Measurements from ENCODE around the gene HSP90AB1.
A peak's percentile ranks its signal among the peaks of the same experiment; 100 is the strongest.

The HSP90AB1 gene

DNA sequence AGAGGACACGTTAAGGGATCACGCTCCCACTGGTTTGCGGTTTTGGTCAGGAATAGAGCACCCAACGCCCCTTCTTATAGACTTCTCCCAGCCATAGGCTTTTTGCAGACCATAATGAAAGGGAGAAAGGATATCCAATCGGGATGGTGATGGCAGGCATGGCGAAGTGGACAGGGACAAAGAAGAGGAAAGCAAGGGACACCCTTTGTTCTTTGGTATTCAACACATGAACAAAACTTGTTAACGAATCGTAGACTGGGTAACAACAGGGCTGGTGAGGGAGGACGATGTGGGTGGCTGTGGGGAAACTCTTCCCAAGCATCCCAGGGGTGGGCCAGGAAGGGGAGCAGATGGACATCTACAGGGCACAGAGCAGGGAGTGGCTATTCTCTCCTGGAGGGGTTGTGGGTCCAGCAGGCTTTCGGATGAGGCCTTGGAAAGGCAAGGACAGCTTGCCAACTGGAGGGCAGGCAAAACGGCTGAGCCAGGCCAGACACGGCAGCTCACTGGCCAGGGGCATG, 1.4 kb upstream of the HSP90AB1 start:
- Histone ChIP-seq H3K79me2 (ENCODE audit: control insufficient read depth, low read length) (peaks cover 41% of the 10 kb centered on the region), H3K36me3 (ENCODE audit: control insufficient read depth, low read length) (peaks cover 35% of the 10 kb centered on the region), H3K27me3 (ENCODE audit: control insufficient read depth, low read length) (no peaks in the 10 kb centered on the region), H3K9me3 (ENCODE audit: control insufficient read depth, insufficient read depth, low read length) (no peaks in the 10 kb centered on the region), H3K4me3 (ENCODE audit: low read length) (peak overlapping the region; percentile 83), H3K9me2 (replicated peaks; ENCODE audit: control insufficient read depth, low read length) (no peaks in the 10 kb centered on the region), H4K20me1 (ENCODE audit: control insufficient read depth, insufficient read depth, low read depth, low read length) (peaks cover 30% of the 10 kb centered on the region), H3K4me2 (ENCODE audit: low read length) (peak overlapping the region; percentile 80), H3F3A (ENCODE audit: control insufficient read depth, insufficient read depth) (peaks cover 37% of the 10 kb centered on the region), H3K4me1 (ENCODE audit: control insufficient read depth, low read length) (peaks cover 31% of the 10 kb centered on the region), H3K27ac (ENCODE audit: low read depth, low read length) (no peak overlapping the region)
- TF ChIP-seq, protein P1, sequence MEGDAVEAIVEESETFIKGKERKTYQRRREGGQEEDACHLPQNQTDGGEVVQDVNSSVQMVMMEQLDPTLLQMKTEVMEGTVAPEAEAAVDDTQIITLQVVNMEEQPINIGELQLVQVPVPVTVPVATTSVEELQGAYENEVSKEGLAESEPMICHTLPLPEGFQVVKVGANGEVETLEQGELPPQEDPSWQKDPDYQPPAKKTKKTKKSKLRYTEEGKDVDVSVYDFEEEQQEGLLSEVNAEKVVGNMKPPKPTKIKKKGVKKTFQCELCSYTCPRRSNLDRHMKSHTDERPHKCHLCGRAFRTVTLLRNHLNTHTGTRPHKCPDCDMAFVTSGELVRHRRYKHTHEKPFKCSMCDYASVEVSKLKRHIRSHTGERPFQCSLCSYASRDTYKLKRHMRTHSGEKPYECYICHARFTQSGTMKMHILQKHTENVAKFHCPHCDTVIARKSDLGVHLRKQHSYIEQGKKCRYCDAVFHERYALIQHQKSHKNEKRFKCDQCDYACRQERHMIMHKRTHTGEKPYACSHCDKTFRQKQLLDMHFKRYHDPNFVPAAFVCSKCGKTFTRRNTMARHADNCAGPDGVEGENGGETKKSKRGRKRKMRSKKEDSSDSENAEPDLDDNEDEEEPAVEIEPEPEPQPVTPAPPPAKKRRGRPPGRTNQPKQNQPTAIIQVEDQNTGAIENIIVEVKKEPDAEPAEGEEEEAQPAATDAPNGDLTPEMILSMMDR (IDR thresholded peaks at IDR 0.05; ENCODE audit: low read depth, low read length, poor library complexity, severe bottlenecking) = no peak
- no peak for TF ChIP-seq EZH2phosphoT487 (IDR thresholded peaks at IDR 0.05; ENCODE audit: borderline replicate concordance, low read length)

GRCh38 chr6:44245912-44246662, 814 bp upstream of the HSP90AB1 start:
- H3K27ac ChIP-seq (ENCODE audit: low read depth, low read length) = peak overlapping the region; percentile 83
- H4K20me1 ChIP-seq (ENCODE audit: control insufficient read depth, insufficient read depth, low read depth, low read length) = peaks cover 34% of the 10 kb centered on the region
- no peaks in the 10 kb centered on the region for H3K9me3 ChIP-seq (ENCODE audit: control insufficient read depth, insufficient read depth, low read length)
- peak overlapping the region; percentile 80 for H3K4me2 ChIP-seq (ENCODE audit: low read length)
- no peaks in the 10 kb centered on the region for H3K9me2 ChIP-seq (replicated peaks; ENCODE audit: control insufficient read depth, low read length)
- peaks cover 42% of the 10 kb centered on the region for H3K36me3 ChIP-seq (ENCODE audit: control insufficient read depth, low read length)
- peak overlapping the region; percentile 83 for H3K4me3 ChIP-seq (ENCODE audit: low read length)
- H3K4me1 ChIP-seq (ENCODE audit: control insufficient read depth, low read length) = peaks cover 32% of the 10 kb centered on the region
- TF ChIP-seq, protein P1 (IDR thresholded peaks at IDR 0.05; ENCODE audit: low read depth, low read length, poor library complexity, severe bottlenecking) = peak; percentile 78
- no peak for TF ChIP-seq EZH2phosphoT487 (IDR thresholded peaks at IDR 0.05; ENCODE audit: borderline replicate concordance, low read length)
- no peaks in the 10 kb centered on the region for H3K27me3 ChIP-seq (ENCODE audit: control insufficient read depth, low read length)
- peaks cover 45% of the 10 kb centered on the region for H3K79me2 ChIP-seq (ENCODE audit: control insufficient read depth, low read length)
- H3F3A ChIP-seq (ENCODE audit: control insufficient read depth, insufficient read depth) = peaks cover 44% of the 10 kb centered on the region

GRCh38 chr6:44247338-44248302, 719 bp downstream of the HSP90AB1 start:
- TF ChIP-seq, protein P1 (IDR thresholded peaks at IDR 0.05; ENCODE audit: low read depth, low read length, poor library complexity, severe bottlenecking) = no peak
- TF ChIP-seq EZH2phosphoT487 (IDR thresholded peaks at IDR 0.05; ENCODE audit: borderline replicate concordance, low read length) = no peak
- H3K27ac ChIP-seq (ENCODE audit: low read depth, low read length) = peak overlapping the region; percentile 83
- H3K4me2 ChIP-seq (ENCODE audit: low read length) = peak overlapping the region; percentile 74
- H3K4me1 ChIP-seq (ENCODE audit: control insufficient read depth, low read length) = peaks cover 32% of the 10 kb centered on the region
- no peaks in the 10 kb centered on the region for H3K9me2 ChIP-seq (replicated peaks; ENCODE audit: control insufficient read depth, low read length)
- peaks cover 55% of the 10 kb centered on the region for H3F3A ChIP-seq (ENCODE audit: control insufficient read depth, insufficient read depth)
- H3K79me2 ChIP-seq (ENCODE audit: control insufficient read depth, low read length) = peaks cover 45% of the 10 kb centered on the region
- H3K4me3 ChIP-seq (ENCODE audit: low read length) = peak overlapping the region; percentile 83
- H3K9me3 ChIP-seq (ENCODE audit: control insufficient read depth, insufficient read depth, low read length) = no peaks in the 10 kb centered on the region
- H4K20me1 ChIP-seq (ENCODE audit: control insufficient read depth, insufficient read depth, low read depth, low read length) = peaks cover 34% of the 10 kb centered on the region
- peaks cover 57% of the 10 kb centered on the region for H3K36me3 ChIP-seq (ENCODE audit: control insufficient read depth, low read length)
- H3K27me3 ChIP-seq (ENCODE audit: control insufficient read depth, low read length) = no peaks in the 10 kb centered on the region
